ENCODE measurements around the gene ARID1B.

DNA sequence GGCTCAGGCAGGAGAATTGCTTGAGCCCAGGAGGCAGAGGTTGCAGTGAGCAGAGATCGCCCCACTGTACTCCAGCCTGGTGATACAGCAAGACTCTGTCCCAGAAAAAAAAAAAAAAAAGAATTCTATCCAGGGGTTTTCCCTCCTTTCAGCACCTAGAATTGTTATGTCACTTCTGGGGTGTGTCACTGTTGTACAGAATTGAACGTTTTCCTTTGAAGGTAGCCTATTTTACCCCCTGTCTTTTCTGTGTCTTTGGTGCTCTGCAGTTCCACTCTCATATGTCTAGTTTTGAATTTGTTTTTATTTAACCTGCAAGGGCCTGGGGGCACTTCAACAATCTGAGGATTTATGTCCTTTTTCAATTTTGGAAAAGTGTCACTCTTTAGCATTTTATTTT is 19.3 kb upstream of the ARID1B start:
- TF ChIP-seq GATA2 (IDR thresholded peaks at IDR 0.05; ENCODE audit: low read depth, low read length) (no peak), GATA3 (IDR thresholded peaks at IDR 0.05; ENCODE audit: low read depth, low read length) (no peak)
